Activated effector memory CD4-positive, alpha-beta T cell treated with anti-CD3 and anti-CD28 coated beads, Interleukin-2, amount 50 U/mL, for 16 hours (primary cell): ENCODE measurements around the gene NEURL1.

Source experiments
- DNase-seq: peaks from one replicate; pipeline ENCODE4 v3.0.0-alpha.2; 2020

NEURL1 gene, protein sequence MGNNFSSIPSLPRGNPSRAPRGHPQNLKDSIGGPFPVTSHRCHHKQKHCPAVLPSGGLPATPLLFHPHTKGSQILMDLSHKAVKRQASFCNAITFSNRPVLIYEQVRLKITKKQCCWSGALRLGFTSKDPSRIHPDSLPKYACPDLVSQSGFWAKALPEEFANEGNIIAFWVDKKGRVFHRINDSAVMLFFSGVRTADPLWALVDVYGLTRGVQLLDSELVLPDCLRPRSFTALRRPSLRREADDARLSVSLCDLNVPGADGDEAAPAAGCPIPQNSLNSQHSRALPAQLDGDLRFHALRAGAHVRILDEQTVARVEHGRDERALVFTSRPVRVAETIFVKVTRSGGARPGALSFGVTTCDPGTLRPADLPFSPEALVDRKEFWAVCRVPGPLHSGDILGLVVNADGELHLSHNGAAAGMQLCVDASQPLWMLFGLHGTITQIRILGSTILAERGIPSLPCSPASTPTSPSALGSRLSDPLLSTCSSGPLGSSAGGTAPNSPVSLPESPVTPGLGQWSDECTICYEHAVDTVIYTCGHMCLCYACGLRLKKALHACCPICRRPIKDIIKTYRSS

GRCh38 chr10:103493362-103493915 lies at the start of gene NEURL1:
NEURL1 (plus strand) TSS chr10:103493705; CDS start chr10:103494388, 683 bp downstream.
- peak; percentile 66 for DNase-seq

GRCh38 chr10:103444478-103444877 lies 49.0 kb upstream of the NEURL1 start:
- no peak for DNase-seq

GRCh38 chr10:103445366-103445765 lies 48.1 kb upstream of the NEURL1 start:
- no peak for DNase-seq

- DNase-seq = no peak
Measured at GRCh38 chr10:103445767-103446567, 47.5 kb upstream of the NEURL1 start.

DNA sequence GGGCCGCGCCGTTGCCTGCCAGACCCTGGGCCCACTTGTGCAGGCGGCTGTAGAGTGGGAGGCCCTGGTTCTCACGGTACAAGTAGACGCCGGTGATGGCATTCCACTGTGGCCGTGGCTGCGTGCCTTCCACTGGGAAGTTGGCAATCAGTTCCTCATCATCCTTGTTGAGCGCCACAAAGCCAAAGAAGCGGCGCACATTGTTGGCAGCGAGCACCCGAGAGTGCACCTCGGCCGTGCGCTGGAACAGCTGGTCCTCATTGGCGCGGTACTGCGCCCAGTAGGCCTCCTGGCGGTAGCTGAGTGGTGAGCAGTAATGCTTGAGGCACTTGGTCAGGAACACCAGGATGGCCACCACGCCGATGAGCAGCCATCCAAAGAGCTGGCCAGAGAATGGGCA lies 46.3 kb upstream of the NEURL1 start:
- DNase-seq = no peak

DNA sequence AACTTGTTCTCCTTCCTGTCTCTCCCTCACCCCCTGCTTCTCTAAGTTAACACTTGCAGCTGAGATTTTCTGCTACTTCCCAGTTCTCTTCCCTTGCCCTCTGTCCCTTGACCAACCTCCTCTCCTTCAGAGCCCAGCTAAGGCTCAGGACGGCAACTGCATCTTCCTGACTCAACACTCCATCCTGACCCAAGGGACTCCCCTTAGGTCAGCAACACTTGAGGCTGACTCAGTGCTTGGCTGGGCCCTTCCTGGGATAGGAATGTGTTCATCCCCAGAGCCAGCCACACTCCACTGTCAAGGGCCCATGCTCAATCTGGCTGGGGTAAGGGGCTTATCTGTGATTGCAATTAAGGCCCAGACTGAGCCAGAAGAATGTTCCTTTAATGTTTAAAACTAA lies 44.8 kb upstream of the NEURL1 start:
- DNase-seq = no peak

DNA sequence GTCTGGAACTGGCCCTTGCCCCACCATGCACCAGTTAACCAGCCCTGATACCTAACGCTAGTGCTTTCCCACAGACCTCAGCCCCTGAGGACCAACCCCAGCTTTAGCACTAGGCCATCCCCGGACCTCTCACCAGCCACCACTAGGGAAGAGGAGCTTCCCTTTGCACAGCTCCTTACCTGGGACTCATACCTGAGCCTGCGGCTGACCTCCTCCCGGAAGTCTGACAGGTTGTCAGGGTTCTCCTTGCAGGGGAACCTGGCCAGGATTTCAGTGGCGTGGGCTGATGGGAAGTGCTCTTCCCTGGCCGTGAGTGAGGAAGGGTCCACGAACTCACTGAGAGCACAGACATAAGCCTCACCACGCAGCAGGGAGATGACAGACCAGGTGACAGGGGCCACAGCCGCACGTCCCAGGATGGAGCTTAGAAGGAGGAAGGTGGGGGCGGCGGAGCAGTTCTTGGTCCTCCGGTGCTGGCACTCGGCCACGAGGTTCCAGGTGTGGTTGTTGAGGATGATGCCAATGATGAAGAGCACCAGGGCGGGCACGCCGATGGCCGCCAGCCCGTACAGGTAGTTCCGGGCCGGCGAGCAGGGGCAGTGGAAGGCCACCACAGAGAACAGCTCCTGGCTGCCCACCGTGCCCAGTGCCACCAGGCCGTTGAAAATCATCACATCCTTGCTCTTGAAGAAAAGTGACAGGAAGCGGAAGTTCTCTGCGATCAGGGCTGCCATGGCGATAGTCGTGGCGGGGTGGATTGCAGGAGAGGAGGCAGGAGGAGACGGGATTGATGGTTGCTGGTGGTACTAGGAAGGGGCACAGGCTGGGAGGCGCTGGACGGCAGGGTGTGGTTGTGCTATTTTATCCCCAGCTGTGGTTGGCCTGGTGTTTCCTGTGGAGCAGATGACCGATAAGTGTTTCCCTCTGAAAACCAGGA lies 44.0 kb upstream of the NEURL1 start:
- no peak for DNase-seq

DNA sequence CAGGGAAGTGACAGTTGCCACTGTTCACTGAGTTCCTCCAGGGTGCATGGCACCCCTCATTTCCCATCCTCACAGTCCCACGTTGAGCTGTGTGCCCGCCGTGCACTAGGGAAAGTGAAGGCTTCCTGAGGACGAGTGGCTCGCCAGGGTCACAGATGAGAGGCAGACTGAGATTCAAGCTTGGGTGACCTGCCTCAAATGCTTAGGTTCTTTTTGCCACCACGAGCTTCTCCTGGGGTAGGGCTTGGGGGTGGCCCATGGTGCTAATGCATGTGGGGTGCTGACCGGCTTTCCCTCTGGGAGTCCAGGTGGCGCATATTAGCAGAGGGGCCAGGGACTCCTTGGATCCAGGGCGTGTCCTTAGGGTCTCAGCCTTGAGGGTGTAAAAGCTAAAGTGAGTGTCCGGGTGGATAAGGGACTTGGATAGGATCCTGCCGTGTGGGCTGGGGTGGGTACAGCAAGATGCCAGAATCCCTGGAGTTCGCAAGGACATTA lies 43.3 kb upstream of the NEURL1 start:
- DNase-seq = no peak

DNA sequence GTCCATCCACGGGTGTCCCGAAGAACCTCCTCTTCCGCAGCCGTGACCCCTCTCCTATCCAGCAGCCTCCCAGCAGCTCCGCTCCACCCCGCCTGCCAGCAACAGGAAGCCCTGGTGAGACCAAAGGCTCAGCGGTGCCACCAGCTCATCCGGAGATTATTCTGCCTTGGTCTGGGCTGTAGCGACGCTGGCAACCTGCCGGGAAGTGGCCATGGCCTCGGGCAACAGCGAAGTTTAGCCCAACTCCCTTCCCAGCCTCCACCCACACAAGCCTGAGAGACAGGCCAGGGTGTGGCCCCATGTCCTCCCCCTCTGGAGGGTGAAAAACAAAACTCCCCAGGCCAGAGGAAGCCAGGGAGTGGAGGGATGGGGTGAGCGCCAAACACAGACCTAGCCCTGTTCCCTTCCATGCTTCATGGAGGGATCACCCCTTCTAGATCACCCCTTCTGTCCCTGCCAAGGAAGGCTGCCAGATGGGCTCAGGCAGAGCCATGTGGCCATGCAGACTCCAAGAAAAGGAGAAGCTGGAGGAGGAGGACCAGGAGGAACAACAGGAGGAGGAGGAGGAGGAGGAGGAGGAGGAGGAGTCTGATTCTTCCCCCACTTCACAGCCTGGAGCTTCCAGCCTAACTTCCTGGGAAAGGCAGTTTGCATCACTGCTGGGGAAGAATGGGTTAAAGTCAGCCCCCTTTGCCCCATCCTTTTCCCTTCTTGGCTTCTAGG lies 42.3 kb upstream of the NEURL1 start:
- peak; percentile 82 for DNase-seq

DNA sequence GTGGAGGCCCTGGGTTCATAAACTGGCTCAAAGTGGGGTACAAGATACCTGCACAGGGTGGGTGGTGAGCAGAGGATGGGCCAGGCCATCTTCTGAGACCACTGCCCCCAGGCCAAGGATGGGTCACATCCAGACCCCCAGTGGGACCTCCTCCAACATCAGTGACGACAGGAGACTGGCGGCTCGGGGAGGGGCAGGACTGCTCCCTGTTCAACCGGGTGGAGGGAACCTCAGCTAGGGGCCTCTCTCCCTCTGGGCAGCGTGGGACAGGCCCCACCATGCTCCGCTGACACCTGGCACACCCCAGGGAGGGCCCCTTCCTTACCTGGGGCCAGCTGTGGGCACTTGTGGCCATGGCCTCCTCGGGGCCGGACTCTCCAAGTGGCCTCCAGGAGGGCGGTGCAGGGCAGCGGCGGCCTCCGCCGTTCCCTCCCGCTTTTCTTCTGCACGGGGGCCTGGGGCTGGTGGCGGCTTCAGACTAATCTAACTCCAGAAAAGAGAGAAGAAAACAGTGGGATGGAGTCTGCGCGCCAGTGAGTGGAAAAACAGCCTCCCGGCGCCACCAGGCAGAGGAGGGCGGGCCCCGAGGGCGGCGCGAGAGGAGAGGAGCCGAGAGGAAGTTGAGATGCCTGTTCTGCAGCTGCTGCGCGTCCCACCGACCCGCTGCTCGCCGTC lies 41.5 kb upstream of the NEURL1 start, which contains the start of gene CALHM2:
TSS of gene CALHM2 (minus strand) at position 540 of the 675 bp plus-strand sequence. CDS start 2,429 bp downstream, outside the sequence.
- DNase-seq = peak; percentile 86

DNA sequence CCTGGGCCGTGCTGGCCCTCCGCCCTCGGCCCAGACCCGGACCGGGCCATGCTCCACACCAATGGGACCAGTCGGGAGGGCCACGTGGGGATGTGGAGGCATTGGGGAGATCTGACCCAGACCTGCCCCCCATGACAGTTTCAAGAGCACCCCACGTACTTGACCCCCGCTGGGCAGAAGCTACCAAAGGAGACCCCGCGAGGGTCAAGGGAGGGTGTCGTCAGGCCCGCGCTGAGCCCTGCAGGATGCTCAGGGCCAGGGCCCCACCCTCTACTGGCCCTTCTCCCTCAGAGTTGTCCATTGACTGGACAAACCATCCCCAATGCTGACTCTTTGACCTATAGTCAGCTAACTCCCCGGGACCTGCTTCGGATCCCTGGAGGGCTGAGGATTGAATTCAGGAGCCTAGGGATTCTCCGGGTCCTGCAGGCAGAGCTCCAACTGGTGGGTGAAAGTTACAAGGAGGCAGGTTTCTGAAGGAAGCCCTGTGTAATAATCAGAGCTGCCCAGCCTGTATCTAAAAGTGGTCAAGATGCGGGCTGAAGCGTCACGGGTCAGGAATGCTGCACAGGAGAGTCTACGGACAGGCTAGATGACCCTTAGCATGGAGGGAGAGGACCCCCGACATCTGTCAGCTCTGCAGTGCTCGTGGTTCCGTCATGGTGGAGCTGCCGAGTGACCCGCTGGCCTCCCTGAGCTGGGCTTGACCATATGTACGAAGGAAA lies 40.8 kb upstream of the NEURL1 start:
- DNase-seq = no peak

DNA sequence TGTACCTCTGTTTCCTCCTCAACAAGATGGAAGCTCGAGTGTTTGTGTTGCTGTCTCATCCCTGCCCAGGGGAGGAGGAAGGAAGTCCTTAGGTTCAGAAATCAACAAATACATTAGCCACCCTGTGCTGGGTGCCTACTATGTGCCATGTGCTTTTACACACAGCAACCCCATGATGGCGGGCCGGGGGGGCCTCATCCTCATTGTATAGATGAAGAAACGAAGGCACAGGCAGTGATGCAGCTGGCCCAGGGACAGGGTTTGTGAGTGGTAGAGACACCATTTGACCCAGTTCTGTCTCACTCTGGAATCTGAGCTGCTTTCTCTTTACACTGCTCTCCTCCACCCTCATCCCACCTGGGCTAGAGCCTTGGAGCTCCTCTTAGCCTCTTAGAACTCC lies 39.5 kb upstream of the NEURL1 start:
- DNase-seq = no peak

- DNase-seq = no peak
Measured at GRCh38 chr10:103455235-103455634, 38.3 kb upstream of the NEURL1 start.

DNA sequence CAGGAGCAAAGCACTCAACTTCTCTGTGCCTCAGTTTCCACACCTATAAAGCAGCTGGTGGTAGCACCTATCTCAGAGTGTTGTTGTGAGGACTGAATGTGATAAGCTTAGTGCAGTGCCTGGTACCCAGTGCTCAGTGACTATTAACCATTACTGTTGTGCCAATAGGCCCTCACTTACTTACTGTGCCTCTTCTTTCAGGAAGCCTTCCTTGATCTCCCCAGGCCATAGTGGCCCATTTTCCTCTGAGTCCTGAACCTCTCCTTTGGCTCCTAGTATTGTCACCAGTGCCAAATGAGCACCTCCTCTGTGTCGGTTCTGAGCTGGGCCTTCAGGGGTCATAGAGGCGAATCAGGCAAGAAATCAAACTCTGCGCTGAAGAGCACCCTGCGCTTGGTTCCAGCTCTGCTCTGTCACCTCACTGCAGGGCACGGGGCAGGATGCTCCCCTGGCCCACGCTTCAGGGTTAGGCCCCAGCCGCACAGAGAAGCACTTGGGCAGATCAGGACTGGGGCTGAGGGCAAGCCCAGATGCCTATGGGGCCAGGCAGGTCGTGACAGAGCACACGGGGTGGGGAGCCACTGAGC lies 37.3 kb upstream of the NEURL1 start:
- DNase-seq = no peak

DNA sequence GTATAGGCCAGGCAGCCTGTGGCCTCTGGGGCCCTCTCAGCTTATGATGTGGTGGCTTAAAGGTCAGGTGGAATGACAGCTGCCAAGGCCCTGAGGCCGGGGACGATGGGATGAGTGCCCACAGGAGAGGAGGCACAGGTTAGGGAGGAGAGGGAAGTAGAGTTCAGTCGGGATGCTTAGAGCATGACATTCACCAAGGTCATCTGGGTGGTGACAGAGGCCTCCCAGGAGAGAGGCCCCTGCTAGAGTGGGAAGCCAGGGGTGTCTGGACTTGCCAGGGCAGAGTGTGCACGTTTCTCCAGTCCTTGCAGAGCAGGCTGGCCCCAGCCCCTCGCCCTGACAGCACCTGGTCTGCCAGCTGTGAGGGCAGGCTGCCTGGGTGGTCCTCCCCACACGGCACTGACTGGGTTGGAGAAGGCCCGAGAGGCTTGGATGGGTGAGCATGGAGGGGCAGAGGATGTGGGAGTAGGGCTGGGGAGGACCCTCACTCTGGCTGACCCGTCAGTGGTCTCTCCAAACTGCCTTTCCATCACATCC lies 36.3 kb upstream of the NEURL1 start:
- DNase-seq = no peak

GRCh38 chr10:103457896-103458583 lies 35.5 kb upstream of the NEURL1 start:
- DNase-seq = no peak

DNA sequence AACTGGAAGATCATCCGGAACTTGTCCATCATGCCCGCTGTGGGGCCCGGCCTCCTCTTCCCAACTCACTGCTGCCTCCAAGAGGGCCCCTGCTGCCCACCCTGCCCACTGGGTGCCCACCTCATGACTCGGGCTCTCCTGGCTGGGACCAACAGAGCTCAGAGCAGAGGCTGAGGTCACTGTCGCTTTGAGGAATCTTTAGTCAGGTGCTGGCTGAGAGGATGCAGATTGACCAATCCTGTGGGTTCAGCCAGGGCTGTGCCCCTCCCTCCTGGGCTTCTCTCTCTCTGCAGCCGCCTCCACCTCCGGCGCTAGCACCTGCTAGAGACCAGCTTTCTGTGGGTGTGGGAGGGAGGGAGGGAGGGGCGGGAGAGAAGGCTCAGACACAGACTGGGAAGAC lies 34.8 kb upstream of the NEURL1 start, which contains the start of gene CALHM1:
TSS of gene CALHM1 (minus strand) at position 181 of the 400 bp plus-strand sequence. CDS start at position 32, 149 bp downstream.
- DNase-seq = no peak

GRCh38 chr10:103459615-103460014 lies 33.9 kb upstream of the NEURL1 start:
- DNase-seq = no peak
